NCI-H345 treated with DMSO at 0.1 percent for 48 hours (cell line): ENCODE results near the gene DDI2.
"Not testable (repeated sequence)": the region's sequence is repeated elsewhere in the genome, so short reads cannot be mapped to it uniquely, and the experiment has no call there.

Experiments used
- DNase-seq: peaks from one replicate; lab custom pipeline; 2025; ENCODE audit not compliant: unreplicated experiment; lab: John Stamatoyannopoulos, UW

Gene DDI2

GRCh38 chr1:15633756-15634420, 16.6 kb downstream of the DDI2 start:
- no peak for DNase-seq

- no peak for DNase-seq
These were observed 19.2 kb downstream of the DDI2 start for GRCh38 chr1:15636436-15636835.

GRCh38 chr1:15637826-15638225, 20.6 kb downstream of the DDI2 start:
- no peak for DNase-seq

- DNase-seq = no peak
These were observed 22.0 kb downstream of the DDI2 start for GRCh38 chr1:15639262-15639661.

- DNase-seq = no peak
These were observed 22.7 kb downstream of the DDI2 start for GRCh38 chr1:15639931-15640330.

- DNase-seq = no peak
These were observed 23.4 kb downstream of the DDI2 start for GRCh38 chr1:15640667-15641066.

GRCh38 chr1:15649937-15650336, 32.7 kb downstream of the DDI2 start:
- DNase-seq = no peak

GRCh38 chr1:15650433-15650832, 33.2 kb downstream of the DDI2 start:
- DNase-seq = no peak

- DNase-seq = not testable (repeated sequence)
These were observed 34.9 kb downstream of the DDI2 start for GRCh38 chr1:15652130-15652529.

GRCh38 chr1:15654091-15654690, 36.9 kb downstream of the DDI2 start:
- no peak for DNase-seq

GRCh38 chr1:15656464-15656863, 39.2 kb downstream of the DDI2 start:
- no peak for DNase-seq

- DNase-seq = no peak
These were observed 39.8 kb downstream of the DDI2 start for GRCh38 chr1:15657021-15657420.

GRCh38 chr1:15660151-15660550, 42.9 kb downstream of the DDI2 start:
- DNase-seq = no peak

- DNase-seq = no peak
These were observed 45.2 kb downstream of the DDI2 start for GRCh38 chr1:15662477-15662876.

- no peak for DNase-seq
These were observed 46.7 kb downstream of the DDI2 start for GRCh38 chr1:15663925-15664324.

- DNase-seq = no peak
These were observed 50.1 kb downstream of the DDI2 start for GRCh38 chr1:15667362-15667761.

- DNase-seq = no peak
These were observed 51.0 kb downstream of the DDI2 start for GRCh38 chr1:15668089-15668754.

GRCh38 chr1:15669074-15669473, 51.8 kb downstream of the DDI2 start:
- DNase-seq = no peak

GRCh38 chr1:15669864-15670263, 52.6 kb downstream of the DDI2 start:
- no peak for DNase-seq

- no peak for DNase-seq
These were observed 54.2 kb downstream of the DDI2 start for GRCh38 chr1:15671430-15671829.

- DNase-seq = no peak
These were observed 57.3 kb downstream of the DDI2 start for GRCh38 chr1:15674386-15675159.

GRCh38 chr1:15676010-15676409, 58.8 kb downstream of the DDI2 start:
- no peak for DNase-seq
